Measurements from ENCODE around the gene HPCAL1.

Gene HPCAL1

GRCh38 chr2:10400002-10400401 lies 97.3 kb downstream of the HPCAL1 start:
- H3K27ac ChIP-seq = peak overlapping the region in 1 of 2 donors; percentile 73
- no peak for TF ChIP-seq CTCF (IDR thresholded peaks at IDR 0.05)
- H3K4me3 ChIP-seq = no peak overlapping the region
- no peak for DNase-seq (ENCODE audit: low spot score)

- Histone ChIP-seq H3K27ac (peak overlapping the region in 1 of 2 donors; percentile 73), H3K4me3 (no peak overlapping the region)
- no peak for TF ChIP-seq CTCF (IDR thresholded peaks at IDR 0.05)
- no peak for DNase-seq (ENCODE audit: low spot score)
Observed at GRCh38 chr2:10400568-10400977, 97.9 kb downstream of the HPCAL1 start.

- Histone ChIP-seq H3K4me3 (no peak overlapping the region), H3K27ac (peak overlapping the region in 1 of 2 donors; percentile 73)
- no peak for DNase-seq (ENCODE audit: low spot score)
- TF ChIP-seq CTCF (IDR thresholded peaks at IDR 0.05) = no peak
Observed at GRCh38 chr2:10400978-10401951, 98.6 kb downstream of the HPCAL1 start.

- TF ChIP-seq CTCF (IDR thresholded peaks at IDR 0.05) = no peak
- no peak overlapping the region for H3K27ac ChIP-seq
- DNase-seq (ENCODE audit: low spot score) = no peak
- no peak overlapping the region for H3K4me3 ChIP-seq
Observed at GRCh38 chr2:10402062-10402585, 99.4 kb downstream of the HPCAL1 start.

GRCh38 chr2:10402653-10403215 lies 100.0 kb downstream of the HPCAL1 start:
- no peak for TF ChIP-seq CTCF (IDR thresholded peaks at IDR 0.05)
- Histone ChIP-seq H3K27ac (no peak overlapping the region), H3K4me3 (no peak overlapping the region)
- DNase-seq (ENCODE audit: low spot score) = no peak

- peak overlapping the region; percentile 83 to 94 for H3K27ac ChIP-seq
- peak; percentile 88 for DNase-seq (ENCODE audit: low spot score)
- TF ChIP-seq CTCF (IDR thresholded peaks at IDR 0.05) = no peak
- peak overlapping the region; percentile 43 for H3K4me3 ChIP-seq
Observed at GRCh38 chr2:10404324-10405143, 101.8 kb downstream of the HPCAL1 start.
